HG02798 (cell line): ENCODE measurements around the gene DOCK10.

Experiments used
- ATAC-seq: cut with Tn5 transposase; IDR thresholded peaks from one replicate; pipeline ENCODE4 v1.9.1; 2021; ENCODE audit warnings: mild to moderate bottlenecking; ENCODE audit not compliant: unreplicated experiment, poor library complexity

Gene DOCK10

DNA sequence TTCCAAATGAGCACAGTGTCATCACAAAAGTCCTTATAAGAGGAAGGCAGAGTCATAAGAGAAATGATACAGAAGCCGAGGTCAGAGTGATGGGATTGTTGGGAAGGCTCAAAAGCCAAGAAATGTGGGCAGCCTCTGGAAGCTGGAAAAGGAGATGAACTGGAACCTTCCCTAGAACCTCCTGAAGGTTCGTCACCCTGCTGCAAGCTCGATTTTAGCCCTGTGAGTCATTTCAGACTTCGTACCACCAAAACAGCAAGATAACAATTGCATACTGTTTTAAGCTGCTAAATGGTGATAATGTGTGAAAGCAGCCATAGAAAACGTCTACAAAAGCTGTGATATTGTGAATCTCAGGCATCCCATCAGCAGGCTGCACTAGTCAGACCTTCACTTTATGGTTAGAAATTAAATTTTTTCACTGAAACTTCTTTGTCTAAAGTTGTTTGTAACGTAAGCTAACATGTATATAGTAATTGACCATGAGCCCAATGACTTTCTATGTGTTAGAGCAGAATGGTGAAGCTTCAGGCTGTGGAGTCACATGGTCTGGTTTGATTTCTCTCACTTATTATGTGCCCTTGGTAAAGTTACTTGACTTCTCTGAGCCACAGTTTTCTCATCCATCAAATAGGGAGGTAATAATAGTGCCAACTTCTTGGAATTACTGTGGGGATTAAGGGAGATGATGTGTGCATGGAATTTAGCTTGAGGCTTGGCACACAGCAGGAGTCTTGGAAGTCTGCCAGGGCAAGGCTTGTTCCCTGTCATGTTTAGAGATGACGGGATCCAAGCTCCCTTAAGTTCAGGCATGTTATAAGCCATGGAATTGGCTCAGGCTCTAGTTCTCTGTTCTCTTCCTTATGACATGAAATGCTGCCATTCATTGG lies 194.1 kb downstream of the DOCK10 start:
- no peak for ATAC-seq

DNA sequence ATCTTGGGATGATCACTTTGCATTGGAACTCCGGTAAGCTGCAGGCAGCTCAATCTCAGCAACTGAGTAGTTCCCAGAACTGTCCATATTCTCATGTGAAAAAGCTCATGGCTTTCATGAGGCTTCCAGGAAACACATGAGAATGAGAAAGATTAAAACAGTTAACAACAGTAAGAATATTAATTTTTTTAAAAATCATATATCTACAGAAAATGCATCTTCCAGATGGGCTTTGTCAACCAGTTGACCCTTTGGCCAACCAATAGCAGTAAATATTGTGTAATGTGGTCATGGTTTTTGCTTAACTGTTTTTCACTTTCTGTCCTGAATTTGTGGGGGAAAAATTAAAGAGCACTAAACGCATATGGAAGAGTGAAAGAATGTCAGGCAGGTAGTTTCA lies 194.9 kb downstream of the DOCK10 start:
- no peak for ATAC-seq

DNA sequence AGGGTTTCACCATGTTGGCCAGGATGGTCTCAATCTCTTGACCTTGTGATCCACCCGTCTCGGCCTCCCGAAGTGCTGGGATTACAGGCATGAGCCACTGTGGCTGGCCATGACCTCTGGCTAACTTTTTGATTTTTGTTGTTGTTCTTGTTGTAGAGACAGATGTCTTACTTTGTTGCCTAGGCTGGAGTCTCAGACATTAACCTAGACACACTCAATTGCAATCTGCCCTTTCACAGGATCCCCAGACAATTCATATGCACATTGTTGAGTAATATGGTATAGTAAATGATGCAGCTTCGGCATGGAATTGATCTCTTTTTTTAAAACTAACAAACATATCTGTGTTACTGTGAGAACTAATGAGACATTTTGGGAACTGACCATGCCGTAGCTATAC lies 195.6 kb downstream of the DOCK10 start:
- no peak for ATAC-seq

DNA sequence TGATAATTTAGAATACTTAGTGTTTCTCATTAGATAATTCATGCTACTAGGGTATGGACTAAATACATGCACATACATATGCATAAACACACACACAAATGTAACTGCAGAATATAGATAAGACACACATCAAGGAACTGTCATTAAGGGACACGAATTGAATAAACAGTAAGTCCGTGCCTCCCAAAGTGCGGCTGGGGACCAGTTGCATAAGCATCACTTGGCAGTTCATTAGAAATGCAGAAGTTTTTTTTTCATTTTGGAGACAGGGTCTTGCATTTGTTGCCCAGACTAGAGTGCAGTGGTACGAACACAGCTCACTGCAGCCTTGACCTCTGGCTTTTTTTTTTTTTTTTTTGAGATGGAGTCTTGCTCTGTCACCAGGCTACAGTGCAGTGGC lies 196.1 kb downstream of the DOCK10 start:
- no peak for ATAC-seq

DNA sequence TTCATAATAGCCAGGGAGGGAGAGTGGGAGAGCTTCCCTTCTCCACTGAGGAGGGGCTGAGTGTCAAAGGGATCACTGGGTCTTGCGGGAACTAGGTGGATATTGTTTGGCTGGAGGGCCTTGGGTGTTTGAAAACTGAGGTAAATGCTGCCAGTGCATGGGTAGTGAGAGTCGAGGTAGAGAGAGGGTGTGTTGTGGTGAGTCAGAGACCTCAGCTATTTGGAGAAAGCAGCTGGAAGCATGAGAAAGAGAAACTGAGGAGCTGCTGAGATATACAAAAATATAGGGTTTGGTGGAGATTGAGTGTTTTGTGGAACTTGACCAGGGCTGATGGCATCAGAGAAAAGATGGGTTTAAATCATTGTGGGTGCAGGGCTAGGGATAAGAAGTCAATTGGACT lies 199.1 kb downstream of the DOCK10 start:
- ATAC-seq: no peak

DNA sequence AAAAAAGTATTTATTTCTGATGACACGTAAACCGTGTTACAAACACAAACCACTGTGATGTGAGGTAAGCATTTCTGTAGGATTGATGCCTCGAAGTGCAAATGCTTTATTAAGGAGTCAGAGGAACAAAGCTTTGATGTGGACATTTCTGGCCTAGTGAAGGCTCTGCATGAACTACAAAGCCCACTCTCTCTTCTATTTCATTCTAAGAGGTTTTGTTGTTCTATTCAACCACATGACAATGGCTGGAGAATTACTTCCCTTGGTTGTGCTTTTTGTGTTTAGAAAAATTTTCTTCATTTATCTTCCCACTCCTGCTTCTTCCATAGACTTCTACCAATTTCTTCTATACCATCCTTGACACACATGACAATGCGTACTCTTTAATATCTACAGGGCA lies 200.4 kb downstream of the DOCK10 start:
- ATAC-seq: no peak

DNA sequence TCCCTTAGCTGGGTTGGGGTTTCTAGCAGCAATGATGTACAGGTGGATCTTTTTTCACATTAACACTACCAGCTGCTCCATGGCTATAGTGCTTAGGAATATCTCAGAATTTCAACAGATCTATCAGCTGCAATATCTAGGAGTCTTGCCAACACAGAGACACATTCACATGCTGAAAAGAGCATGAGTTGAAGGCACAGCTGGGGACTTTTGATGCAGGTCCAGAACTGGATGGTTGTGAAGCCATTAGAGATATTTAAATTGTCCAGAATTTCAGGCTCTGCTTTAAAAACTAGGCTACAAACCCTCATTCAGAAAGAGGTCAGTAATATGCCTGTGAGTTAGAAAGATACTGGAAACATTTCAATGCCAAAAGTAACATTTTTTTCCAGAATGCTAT lies 203.9 kb downstream of the DOCK10 start:
- ATAC-seq: no peak

DNA sequence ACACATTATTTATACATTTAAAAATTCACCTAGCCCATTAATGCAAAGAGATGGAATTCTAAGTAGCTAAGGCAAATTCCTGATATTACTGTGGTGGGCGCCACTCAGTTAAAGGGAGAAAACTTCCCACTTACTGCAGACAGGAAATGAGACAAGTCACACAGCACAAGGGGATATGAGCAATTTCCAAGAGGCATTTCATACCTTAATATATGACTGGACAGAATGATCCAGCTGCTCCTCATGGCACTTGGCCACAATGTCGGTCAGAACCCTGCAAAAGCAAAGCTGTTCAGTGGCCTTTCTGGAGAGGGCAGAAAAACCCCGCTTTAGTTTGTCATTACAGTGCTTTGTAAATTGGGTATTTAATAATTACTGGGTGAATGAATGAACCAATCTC lies 204.7 kb downstream of the DOCK10 start:
- no peak for ATAC-seq

DNA sequence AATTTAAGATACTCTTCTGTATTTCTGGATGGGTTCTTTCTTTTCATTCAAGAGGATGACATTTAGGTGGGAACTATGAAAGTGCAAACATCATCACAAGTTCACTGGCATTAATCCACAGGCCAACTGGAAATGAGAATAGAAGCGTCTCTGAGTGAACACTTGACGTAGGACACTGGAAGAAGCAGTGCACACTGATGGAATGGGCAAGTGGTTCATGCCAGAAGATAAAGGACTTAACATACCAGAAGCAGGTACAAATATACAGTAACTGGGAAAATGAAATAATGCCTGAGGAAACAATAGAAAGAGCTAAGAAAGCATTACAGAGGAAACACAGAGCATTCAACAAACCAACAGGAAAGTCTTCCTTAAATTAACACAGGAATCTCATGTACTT lies 205.2 kb downstream of the DOCK10 start:
- no peak for ATAC-seq

DNA sequence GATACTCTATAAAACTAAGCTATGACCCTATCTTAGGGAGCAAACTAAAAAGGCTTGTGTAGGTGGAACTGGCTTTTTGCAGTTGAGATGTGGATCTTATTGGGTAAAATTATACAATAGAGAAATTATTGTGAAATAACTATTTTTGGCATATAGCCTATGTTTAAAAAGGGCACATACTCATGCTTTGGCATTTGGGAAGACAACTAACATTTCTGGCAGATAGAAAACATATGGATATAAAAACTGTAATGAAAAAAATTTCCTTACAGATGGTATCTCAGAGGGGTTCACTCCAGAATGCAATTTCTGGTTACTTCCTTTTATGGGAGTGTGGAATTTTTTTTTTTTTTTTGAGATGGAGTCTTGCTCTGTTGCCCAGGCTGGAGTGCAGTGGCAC lies 206.0 kb downstream of the DOCK10 start:
- ATAC-seq: no peak

DNA sequence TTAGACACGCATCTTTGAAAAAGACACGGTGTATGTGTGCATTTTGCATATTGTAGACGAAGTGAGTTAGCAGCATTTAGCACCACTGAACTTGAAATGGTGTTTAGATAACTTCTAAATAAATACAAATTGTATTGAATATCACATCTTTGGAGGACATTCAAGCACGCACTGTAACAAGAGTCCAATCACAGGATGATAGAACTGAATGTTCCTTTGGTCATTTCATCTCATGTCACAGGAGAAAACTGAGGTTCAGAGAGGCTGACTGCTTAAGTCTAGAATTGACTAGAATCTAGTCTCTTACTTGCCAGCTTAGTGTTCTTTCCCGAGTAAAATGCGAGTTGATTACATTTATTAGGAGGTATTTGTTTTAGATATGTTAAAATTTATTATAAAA lies 206.9 kb downstream of the DOCK10 start:
- ATAC-seq: no peak

DNA sequence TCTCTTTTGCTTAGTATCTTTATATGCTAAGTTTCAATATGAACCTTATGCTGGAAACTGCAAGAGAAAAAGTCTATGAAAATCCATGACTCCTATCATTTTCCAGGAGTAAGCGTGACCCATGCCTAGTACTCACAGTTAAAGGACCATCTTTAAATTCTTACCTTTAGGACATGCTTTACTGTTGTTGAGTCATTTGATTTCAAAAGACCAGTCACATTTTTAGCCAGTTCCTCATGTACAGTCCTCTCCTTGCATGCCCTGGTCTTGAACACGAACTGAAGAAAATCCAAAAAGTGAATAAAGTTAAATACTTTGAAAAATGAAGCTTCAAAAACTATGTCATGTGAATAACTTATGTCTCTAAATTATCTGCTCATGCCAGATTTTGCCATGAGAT lies 208.3 kb downstream of the DOCK10 start:
- ATAC-seq: no peak

DNA sequence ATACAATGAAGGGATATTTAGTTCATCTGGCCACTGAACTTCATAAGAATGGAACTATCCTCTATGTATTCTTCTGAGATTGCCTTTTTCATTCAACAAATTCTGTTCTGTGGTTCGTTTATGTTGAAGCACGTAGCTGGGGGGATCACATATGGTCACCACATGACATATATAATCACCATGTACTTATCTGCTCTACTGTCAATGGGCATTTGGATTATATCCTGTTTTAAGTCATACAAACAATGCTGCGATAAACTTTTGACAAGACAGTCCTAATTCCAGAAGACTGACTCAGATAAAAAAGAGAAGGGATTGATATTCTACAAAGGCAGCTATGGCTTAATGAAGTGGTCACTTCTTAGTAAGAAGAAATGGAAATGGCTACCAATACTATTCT lies 210.1 kb downstream of the DOCK10 start:
- no peak for ATAC-seq

DNA sequence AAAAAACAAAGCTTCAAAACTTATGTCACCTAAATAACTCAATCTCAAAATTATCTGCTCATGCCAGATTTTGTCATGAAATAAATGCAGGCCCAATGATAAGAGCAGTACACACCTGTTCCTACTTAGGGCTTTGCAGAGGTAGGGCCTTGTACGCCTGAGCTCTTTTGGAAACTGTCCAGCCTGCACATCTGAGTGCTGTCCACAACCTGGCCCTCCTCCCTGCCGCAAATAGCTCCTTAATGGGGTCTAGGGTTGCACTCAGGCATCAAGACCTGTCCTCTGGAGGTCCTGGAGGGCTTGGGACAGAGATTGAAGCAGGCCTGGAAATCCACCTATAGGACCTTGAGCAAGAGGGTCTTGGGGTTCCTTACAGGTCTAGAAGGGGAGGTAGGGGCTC lies 210.7 kb downstream of the DOCK10 start:
- no peak for ATAC-seq

DNA sequence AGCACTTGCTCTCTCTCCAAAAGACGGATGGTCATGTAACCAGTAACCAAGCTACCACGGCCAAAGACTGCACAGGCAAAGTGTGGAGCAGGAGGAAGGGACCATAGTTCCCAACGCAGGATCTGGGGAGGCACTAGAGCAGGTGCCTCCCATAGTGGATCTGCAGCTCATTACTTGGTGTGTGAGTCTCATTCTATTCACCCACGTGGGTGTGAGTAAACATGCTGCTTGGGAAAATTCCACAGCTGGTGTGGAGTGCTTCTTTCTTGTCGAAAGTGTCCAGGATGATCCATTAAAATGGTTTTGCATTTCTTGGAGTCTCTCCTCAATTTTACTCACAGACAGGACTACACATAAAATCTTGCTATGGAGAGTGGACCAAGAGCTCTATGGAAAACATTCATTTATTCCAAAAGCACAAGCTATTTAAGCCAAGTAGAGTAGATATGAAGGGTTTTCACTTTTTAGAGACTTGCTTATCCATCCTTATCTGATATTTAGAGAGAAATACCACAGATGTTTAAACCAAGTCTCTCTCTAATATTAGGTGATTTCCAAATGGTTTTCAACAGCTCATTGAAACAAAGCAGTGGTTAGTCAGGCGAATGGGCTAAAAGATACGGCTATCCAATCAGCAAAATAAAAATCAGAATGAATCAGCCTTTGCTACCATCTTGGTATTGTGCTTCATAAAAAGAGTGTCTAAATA lies 221.8 kb downstream of the DOCK10 start:
- no peak for ATAC-seq

DNA sequence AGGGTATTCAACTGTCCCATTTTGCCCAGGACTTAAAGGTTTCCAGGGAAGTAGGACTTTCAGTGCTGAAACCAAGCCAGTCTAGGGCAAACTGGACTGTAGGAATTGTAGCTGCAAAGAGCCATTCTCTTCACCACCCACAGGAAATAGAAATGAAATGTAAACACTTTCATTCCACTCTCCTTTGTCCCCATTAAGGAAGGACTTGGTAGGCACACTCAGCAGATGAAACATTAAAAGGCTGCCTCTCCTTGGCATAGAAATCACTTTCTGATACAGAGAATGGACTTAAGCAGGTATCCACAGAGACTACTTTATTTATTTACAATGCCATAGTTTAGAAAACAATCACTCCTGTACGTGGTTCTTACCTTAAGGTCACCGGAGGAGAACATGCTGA lies 223.2 kb downstream of the DOCK10 start:
- no peak for ATAC-seq

DNA sequence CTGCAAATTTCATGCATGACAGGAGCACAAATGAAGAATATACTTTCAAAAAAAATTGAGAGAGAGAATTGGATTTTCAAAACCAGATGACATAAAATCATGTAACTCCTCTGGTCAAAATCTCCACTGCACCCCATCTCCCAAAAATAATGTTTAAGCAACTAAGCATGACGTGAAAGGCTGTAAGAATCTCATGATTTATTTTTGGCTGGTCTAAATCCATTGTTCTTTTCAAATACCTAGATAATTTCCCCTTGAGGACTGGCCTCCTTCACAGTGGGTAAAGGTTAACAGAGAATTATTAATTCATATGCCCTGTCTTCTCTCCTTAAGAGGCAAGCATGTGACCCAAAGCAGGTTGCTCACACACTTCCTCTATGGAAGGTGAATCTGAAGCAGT lies 224.6 kb downstream of the DOCK10 start:
- no peak for ATAC-seq

DNA sequence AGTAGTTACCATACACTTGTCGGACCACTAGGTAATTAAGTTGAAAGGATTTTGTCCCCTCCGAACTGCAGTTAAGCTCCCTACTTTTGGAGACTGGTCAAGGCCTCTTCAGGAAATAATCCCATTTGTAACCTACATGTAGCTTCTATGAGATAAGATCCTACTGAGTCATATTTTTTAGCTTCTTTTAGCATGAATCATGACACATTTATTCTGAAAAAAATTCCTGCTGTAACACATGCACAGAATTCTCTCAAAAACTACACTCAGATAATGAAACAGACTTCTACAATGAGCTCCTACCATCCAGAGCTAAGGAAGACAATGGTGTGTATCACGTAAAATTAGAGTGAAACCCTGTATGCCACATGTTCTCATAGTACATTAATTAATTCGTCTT lies 225.5 kb downstream of the DOCK10 start:
- no peak for ATAC-seq

DNA sequence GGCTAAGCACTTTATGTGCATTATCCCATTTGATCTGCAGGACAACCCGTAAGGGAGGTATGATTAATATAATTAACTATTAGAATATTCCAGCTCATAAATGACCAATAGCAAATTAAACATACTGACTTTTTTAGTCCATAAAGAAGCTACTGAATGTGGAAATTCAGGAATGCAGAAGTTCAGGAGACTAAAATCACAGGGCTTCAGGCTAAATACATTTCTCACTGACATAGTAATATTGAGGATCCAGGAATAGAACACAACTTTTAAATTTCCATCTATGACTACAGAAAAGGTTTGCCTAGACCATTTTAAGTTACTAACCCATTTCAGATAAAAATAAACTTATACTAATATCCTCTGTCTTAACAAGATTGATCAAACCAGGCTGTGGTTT lies 228.7 kb downstream of the DOCK10 start:
- no peak for ATAC-seq

DNA sequence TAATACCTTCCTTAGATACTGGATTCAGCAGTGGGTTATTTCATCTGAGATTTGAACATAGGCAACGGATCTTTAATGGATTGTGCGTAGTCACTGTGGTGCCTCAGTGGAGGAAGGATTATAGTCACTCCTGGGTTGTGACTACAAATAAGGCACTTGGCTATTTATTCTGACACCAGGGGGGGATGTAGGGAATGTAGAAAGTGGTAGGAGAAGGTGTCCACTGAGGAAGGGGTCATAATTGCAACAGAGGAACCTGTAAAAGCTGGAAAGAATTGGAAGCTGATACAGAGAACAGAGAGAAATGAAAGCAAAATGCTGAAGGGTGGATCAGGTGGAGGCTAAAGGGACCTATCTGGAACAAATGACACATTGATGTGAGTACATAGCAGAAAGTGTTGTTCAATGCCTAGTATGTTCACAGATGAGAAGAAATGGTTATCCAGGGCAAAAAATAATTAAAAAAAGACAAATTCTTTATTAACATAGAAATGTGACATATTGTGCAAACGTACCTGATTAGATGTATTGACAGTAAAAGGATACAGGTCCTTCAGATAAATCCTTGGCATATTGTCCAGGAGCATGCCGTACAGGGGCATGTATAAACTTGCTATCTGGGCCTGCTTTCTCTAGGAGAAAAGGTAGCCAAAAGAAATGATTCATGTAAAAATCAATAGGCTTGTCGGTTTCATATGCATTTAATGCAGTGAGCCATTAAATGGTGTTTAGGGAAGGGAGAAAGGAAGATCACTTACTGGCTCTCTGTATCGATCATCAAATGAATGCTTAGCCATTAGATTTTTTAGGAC lies 234.9 kb downstream of the DOCK10 start:
- no peak for ATAC-seq

DNA sequence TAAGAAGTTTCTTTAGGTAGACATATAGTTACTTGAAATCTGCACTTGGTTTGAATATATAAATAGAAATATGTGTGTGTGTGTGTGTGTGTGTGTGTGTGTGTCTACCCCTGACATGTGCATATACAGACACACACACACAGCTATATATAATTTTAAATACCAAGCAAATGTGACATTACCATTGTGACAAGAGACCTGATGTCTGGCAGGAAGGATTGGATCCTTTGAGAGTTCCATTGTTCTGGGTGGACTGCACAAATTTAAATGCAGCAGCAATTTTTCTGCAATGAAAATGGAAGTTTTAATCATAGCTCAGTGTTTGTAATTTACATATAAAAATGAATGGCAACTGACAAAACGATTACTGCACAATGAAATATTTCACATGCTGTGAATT lies 238.3 kb downstream of the DOCK10 start:
- ATAC-seq: no peak
